HG03460 (cell line): ENCODE data around the gene LSM8.
"Not testable (repeated sequence)": the region's sequence is repeated elsewhere in the genome, so short reads cannot be mapped to it uniquely, and the experiment has no call there.

Experiments used
- ATAC-seq: cut with Tn5 transposase; IDR thresholded peaks from one replicate; pipeline ENCODE4 v1.9.1; 2021; ENCODE audit not compliant: unreplicated experiment

LSM8 gene

GRCh38 chr7:118183786-118184564 is at the start of gene LSM8:
LSM8 (plus strand) TSS chr7:118184164; CDS start chr7:118184224, 60 bp downstream.
- ATAC-seq = peak; percentile 98

GRCh38 chr7:118134420-118134819 is 49.5 kb upstream of the LSM8 start:
- ATAC-seq = not testable (repeated sequence)

- ATAC-seq = no peak
Observed at GRCh38 chr7:118140468-118140867, 43.5 kb upstream of the LSM8 start.

GRCh38 chr7:118142012-118142411 is 42.0 kb upstream of the LSM8 start:
- no peak for ATAC-seq

GRCh38 chr7:118148930-118149329 is 35.0 kb upstream of the LSM8 start:
- ATAC-seq = no peak

- no peak for ATAC-seq
Observed at GRCh38 chr7:118149394-118149793, 34.6 kb upstream of the LSM8 start.

GRCh38 chr7:118151671-118152070 is 32.3 kb upstream of the LSM8 start:
- ATAC-seq = no peak

GRCh38 chr7:118152149-118152548 is 31.8 kb upstream of the LSM8 start:
- no peak for ATAC-seq

- ATAC-seq = no peak
Observed at GRCh38 chr7:118152654-118153053, 31.3 kb upstream of the LSM8 start.

GRCh38 chr7:118153551-118154177 is 30.3 kb upstream of the LSM8 start:
- ATAC-seq = no peak

- ATAC-seq = no peak
Observed at GRCh38 chr7:118158766-118159165, 25.2 kb upstream of the LSM8 start.

GRCh38 chr7:118169146-118169545 is 14.8 kb upstream of the LSM8 start:
- no peak for ATAC-seq

- ATAC-seq = no peak
Observed at GRCh38 chr7:118175740-118176139, 8.2 kb upstream of the LSM8 start.

- no peak for ATAC-seq
Observed at GRCh38 chr7:118179191-118179590, 4.8 kb upstream of the LSM8 start.

- no peak for ATAC-seq
Observed at GRCh38 chr7:118182593-118183427, 1.2 kb upstream of the LSM8 start.

- ATAC-seq = peak; percentile 3
Observed at GRCh38 chr7:118183428-118183785, 557 bp upstream of the LSM8 start.

GRCh38 chr7:118184565-118184940 is 589 bp downstream of the LSM8 start:
- no peak for ATAC-seq

- no peak for ATAC-seq
Observed at GRCh38 chr7:118185163-118185860, 1.3 kb downstream of the LSM8 start.

GRCh38 chr7:118186501-118186900 is 2.5 kb downstream of the LSM8 start:
- ATAC-seq = no peak

- ATAC-seq = no peak
Observed at GRCh38 chr7:118194571-118194970, 10.6 kb downstream of the LSM8 start.

- peak; percentile 79 for ATAC-seq
Observed at GRCh38 chr7:118195837-118196474, 12.0 kb downstream of the LSM8 start.
